ENCODE results near the gene TICRR. TPM values are rescaled to one million over a fixed set of nuclear protein-coding genes. Genes with fewer than 3 reads are reported as not detected.
"Not testable (repeated sequence)": the region's sequence is repeated elsewhere in the genome, so short reads cannot be mapped to it uniquely, and the experiment has no call there.

TICRR gene
- total RNA-seq, 1 experiment from 2014 or later, result 12.0 TPM

- DNase-seq (ENCODE audit: low read depth), result peak; percentile 41
Observed at GRCh38 chr15:89569090-89569745, 6.1 kb upstream of the TICRR start.

GRCh38 chr15:89575656-89576416 is 567 bp downstream of the TICRR start:
- peak; percentile 18 for DNase-seq (ENCODE audit: low read depth)

- DNase-seq (ENCODE audit: low read depth), result peak; percentile 41
Observed at GRCh38 chr15:89576417-89576773, 1.1 kb downstream of the TICRR start.

GRCh38 chr15:89577776-89578115 is 2.5 kb downstream of the TICRR start:
- no peak for DNase-seq (ENCODE audit: low read depth)

DNA sequence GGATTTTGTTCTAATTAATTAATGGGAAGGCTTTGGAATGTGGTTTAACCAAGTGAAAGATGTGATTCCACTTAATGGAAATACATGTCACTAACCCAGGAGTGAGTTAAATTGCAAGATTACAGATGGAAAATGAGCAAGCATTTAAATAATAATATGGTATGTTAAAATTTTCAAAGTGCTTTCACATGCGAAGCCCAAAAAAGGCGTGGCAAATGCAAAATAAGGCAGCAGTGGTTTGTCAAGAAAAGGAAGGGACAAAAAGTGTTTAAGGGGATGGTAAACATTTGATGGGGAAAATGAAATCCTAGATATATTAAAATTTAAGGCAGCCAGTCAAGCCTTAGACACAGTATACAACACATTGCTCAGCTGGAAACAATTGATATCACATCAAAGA is 2.9 kb downstream of the TICRR start:
- DNase-seq (ENCODE audit: low read depth), result no peak

- DNase-seq (ENCODE audit: low read depth), result not testable (repeated sequence)
Observed at GRCh38 chr15:89580747-89581146, 5.5 kb downstream of the TICRR start.

DNA sequence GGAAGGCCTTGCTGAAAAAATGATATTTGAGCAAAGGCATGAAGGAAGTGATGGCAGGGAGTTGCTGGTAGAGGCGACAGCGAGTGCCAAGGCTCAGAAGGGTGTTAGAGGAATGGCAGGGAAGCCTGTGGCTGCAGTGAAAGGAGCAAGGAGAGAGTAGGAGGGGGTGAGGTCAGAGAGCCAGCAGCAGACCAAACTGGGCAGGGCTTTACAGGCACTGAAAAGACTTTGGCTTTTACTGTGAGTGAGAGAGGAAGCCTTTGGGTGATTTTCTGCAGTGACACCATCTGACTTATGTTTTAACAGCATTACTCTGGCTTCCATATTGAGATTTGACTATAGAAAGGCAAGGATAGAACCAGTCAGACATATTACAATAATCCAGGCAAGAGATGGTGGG is 11.4 kb downstream of the TICRR start:
- no peak for DNase-seq (ENCODE audit: low read depth)

- peak; percentile 54 for DNase-seq (ENCODE audit: low read depth)
Observed at GRCh38 chr15:89587955-89588354, 12.7 kb downstream of the TICRR start.

- DNase-seq (ENCODE audit: low read depth), result no peak
Observed at GRCh38 chr15:89591834-89592233, 16.6 kb downstream of the TICRR start.

DNA sequence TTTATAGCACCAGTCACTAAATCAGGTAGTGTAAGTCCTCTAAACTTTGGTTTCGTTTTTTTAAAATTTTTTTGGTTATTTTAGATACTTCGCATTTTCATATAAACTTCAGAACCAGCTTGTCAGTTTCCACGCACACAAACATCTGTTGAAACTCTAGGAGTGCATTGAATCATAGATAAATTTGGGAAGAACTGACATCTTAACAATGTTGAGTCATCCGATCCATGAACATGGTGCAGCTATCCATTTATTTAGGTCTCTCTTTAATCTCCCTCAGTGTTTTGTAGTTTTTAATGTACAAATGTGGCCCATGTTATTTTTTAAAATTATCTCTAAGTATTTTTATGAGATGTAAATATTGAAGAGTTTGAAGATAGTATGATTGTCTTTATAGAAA is 17.7 kb downstream of the TICRR start:
- DNase-seq (ENCODE audit: low read depth), result no peak

DNA sequence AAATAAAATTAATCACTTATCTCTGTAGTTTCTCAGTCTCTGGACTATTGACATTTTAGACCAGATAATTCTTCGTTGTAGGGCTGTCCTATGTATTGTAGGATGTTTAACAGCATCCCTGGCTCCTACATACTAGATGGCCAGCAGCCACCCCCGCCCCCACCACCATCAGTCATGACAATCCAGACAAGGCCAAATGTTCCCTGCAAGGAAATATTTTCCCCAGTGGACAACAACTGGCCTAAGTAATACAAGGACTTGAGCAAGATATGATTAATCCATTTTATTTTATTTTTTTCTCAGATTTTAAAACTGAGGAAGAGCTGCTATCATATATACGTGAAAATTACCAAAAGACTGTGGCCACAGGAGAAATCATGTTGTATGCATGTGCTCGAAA is 23.8 kb downstream of the TICRR start:
- DNase-seq (ENCODE audit: low read depth), result no peak

DNA sequence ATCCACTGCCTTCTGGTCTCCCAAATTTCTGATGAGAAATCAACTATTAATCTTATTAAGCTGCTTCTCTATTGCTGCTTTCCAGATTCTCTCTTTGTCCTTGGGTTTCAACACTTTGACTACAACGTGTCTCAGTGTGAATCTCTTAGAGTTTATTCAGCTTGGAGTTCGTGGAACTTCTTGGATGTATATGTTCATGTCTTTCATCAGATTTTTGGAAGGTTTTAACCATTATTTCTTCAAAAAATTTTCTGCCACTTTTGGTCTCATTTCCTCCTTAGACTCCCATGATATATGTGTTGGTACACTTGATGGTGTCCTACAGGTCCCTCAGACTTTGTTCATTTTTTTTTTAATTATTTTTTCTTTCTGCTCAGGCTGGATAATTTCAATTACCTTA is 36.0 kb downstream of the TICRR start:
- no peak for DNase-seq (ENCODE audit: low read depth)

- DNase-seq (ENCODE audit: low read depth), result no peak
Observed at GRCh38 chr15:89613031-89613430, 37.8 kb downstream of the TICRR start.

DNA sequence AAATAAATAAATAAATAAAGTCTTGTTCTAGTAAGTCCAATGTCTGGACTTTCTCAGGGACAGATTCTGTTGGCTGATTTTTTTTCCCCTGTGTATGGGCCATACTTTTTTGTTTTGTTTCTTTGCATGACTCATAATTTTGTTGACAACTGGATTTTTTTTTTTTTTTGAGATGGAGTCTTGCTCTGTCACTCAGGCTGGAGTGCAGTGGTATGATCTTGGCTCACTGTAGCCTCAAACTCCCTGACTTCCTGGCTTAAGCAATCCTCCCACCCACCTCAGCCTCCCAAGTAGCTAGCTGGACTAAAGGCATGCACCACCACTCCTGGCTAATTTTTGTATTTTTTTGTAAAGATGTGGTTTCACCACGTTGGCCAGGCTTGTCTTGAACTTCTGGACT is 38.9 kb downstream of the TICRR start:
- no peak for DNase-seq (ENCODE audit: low read depth)

DNA sequence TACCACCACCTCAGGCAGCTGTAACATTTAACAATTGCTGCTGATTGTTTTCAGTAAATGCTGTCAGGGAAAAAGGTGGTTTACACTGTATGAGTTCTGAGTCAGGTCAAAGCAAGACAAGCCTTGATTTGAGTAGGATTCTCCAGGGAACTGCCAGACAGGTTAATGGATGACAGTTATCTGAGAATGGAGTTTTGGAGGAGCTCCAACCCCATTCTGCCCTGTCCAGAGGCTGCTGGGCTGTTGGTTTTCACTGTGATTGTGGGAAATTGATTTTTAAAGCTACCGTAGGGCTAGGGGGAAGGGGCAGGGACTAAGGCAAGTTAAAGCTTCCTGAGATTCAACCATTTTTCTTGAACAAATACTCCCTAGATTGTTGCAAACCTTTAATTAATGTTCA is 39.9 kb downstream of the TICRR start:
- no peak for DNase-seq (ENCODE audit: low read depth)

DNA sequence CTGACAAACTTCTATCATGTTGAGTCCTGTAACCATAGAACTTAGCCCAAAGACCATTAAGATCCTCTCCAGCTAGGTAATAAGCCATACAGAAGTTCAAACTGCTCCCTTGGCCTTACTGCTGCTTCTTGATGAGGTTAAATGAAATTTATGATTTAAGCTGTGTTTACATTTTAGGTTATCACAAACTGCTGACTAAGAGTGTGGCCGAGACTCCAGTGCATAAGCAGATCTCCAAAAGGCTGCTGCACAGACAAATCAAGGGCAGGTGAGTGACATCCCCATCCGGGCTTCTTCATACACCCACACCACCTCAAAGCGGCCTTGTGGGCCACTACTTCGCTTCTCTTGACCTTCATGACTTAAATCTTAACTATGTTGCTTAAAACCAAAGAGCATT is 41.0 kb downstream of the TICRR start:
- DNase-seq (ENCODE audit: low read depth), result no peak

- DNase-seq (ENCODE audit: low read depth), result no peak
Observed at GRCh38 chr15:89621547-89621946, 46.3 kb downstream of the TICRR start.

- no peak for DNase-seq (ENCODE audit: low read depth)
Observed at GRCh38 chr15:89623165-89623564, 47.9 kb downstream of the TICRR start.

GRCh38 chr15:89625716-89626115 is 50.4 kb downstream of the TICRR start:
- DNase-seq (ENCODE audit: low read depth), result no peak

GRCh38 chr15:89627256-89627970 is 52.1 kb downstream of the TICRR start:
- DNase-seq (ENCODE audit: low read depth), result no peak

DNA sequence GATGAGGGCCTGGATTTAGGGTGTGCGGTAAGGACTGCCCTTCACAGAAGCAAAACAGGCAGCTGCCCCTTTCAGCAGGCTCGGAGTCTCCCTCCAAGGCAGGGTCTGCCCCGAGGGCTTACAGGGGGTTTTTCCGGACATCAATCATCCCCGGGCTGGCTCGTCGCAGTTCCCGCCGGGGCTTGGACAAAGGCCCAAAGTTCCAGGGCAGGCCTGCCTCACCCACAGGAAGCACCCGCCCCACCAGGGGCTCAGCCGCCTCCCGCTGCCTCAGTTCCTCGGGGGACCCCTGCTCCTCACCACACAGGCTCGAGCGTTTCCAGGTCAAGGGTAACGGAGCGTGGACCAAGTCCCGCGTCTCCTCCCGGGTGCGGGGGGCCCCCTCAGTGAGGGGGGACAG is 53.0 kb downstream of the TICRR start:
- no peak for DNase-seq (ENCODE audit: low read depth)

DNA sequence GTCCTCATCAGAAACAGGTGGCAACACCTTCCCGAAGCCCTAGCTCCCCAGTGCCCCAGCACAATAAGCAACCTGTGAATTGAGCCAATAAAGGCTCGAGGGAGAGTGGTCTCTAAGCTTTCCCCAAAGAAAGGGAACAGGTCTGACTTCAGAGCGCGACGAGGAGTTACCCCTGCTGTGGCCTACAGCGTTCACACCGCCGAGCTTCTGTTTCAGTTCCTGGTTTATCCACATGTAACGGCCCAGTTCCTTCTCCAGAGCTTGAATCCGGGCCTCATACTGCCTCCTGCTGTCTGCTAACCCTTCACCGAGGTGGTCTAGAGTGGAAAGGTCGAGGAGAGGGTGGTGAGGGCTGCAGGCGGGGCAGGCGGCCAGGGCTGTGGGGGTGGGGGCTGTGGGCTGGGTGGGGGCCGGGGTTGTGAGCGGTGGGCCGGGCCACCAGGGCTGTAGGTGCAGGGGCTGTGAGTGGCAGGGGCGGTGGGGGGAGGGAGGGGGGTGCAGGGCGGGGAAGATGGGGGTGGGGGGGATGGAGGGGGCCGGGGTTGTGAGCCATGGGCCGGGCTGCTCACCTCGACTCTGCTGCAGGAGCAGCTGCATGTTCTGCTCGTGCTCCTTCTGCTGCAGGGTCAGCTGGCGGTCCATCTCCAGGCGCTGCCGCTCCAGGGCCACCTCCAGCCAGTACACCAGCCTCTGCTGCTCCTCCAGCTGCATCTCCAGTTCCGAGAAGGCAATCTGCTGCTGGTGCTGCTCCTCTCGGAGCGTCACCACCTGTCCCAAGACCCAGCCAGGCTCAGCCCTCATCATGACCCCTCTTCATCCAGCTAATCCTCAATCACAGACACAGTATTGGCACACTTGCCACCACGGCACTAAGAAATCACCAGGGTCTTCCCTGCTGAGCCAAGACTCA is 53.8 kb downstream of the TICRR start:
- DNase-seq (ENCODE audit: low read depth), result no peak

Measured in M059J (cell line).